ENCODE data around the gene SULT1C4. TPM values are rescaled to one million over a fixed set of nuclear protein-coding genes. Genes with fewer than 3 reads are reported as not detected.
A peak's percentile ranks its signal among the peaks of the same experiment; 100 is the strongest.

The SULT1C4 gene
- total RNA-seq, 2 experiments from 2014 or later, result not detected

DNA sequence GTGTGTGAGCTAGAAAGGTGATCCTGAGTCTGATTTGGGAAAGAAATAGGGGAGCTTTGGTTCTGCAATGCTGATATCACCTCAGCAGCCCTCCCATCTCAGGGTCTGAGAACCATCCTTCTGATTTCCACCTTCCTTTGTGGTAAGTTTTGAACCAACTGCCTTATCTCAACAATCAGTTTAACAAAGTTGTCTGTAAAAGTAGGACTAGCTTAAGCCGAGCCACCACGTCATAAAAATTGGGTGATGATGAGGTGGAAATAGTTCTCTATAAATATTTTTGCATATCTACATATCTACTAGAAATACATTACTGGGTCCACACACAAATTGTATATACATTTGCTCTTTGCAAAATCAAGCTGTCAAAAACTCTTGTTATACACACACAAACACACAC lies 1.1 kb downstream of the SULT1C4 start:
- DNase-seq (ENCODE audit: low spot score), result no peak
- H3K9me3 ChIP-seq (ENCODE audit: low read length), result no peaks in the 10 kb centered on the region
- no peaks in the 10 kb centered on the region for H3K9me2 ChIP-seq (ENCODE audit: insufficient read depth, low read length)
- POLR2A ChIA-PET, result no interaction called here
- no peak overlapping the region for H3K27ac ChIP-seq (ENCODE audit: low read depth, low read length, poor library complexity, severe bottlenecking)
- intact Hi-C loops (cut with micrococcal nuclease; ENCODE audit: unreplicated experiment), result no loop called here
- no peaks in the 10 kb centered on the region for H3K36me3 ChIP-seq (ENCODE audit: insufficient read depth, low read length)
- no peak overlapping the region for H3K4me2 ChIP-seq (ENCODE audit: low read length)
- no peaks in the 10 kb centered on the region for H3K79me2 ChIP-seq (ENCODE audit: insufficient read depth, low read depth, low read length)
- TF ChIP-seq, protein P1, sequence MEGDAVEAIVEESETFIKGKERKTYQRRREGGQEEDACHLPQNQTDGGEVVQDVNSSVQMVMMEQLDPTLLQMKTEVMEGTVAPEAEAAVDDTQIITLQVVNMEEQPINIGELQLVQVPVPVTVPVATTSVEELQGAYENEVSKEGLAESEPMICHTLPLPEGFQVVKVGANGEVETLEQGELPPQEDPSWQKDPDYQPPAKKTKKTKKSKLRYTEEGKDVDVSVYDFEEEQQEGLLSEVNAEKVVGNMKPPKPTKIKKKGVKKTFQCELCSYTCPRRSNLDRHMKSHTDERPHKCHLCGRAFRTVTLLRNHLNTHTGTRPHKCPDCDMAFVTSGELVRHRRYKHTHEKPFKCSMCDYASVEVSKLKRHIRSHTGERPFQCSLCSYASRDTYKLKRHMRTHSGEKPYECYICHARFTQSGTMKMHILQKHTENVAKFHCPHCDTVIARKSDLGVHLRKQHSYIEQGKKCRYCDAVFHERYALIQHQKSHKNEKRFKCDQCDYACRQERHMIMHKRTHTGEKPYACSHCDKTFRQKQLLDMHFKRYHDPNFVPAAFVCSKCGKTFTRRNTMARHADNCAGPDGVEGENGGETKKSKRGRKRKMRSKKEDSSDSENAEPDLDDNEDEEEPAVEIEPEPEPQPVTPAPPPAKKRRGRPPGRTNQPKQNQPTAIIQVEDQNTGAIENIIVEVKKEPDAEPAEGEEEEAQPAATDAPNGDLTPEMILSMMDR (conservative IDR thresholded peaks at IDR 0.05; ENCODE audit: low read length), result no peak
- TF ChIP-seq EZH2phosphoT487 (IDR thresholded peaks at IDR 0.05; ENCODE audit: borderline replicate concordance, low read depth, low read length), result no peak
- no peak overlapping the region for H3K4me3 ChIP-seq (ENCODE audit: low read depth, low read length, poor library complexity, severe bottlenecking)
- H2AFZ ChIP-seq (ENCODE audit: low read length), result no peak overlapping the region
- BruUV-seq (replicated peaks), result no TSS peak
- CTCF ChIA-PET (ENCODE audit: unreplicated experiment), result no interaction called here
- H4K20me1 ChIP-seq (ENCODE audit: insufficient read depth, low read length), result no peaks in the 10 kb centered on the region
- peaks cover 3% of the 10 kb centered on the region for H3K4me1 ChIP-seq (ENCODE audit: insufficient read depth, low read length, poor library complexity, severe bottlenecking)

DNA sequence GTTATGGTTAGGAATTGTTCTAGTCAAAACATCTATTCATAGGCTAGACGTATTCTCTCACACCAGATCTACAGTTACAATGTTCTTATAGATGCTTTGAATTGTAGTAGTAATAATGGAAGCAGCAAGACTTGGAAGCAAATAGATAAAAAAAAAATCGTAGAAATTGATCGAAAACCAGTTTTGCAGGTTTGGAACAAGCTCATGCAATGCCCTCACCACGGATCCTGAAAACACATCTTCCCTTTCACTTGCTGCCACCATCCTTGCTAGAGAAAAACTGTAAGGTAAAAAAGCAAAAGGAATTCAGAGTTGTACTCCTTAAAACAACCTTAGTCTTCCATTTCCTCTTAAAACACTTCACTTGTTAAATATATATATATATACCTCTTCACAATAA lies 4.4 kb downstream of the SULT1C4 start:
- H3K4me3 ChIP-seq (ENCODE audit: low read depth, low read length, poor library complexity, severe bottlenecking), result no peak overlapping the region
- DNase-seq (ENCODE audit: low spot score), result no peak
- H2AFZ ChIP-seq (ENCODE audit: low read length), result no peak overlapping the region
- no peak overlapping the region for H3K27ac ChIP-seq (ENCODE audit: low read depth, low read length, poor library complexity, severe bottlenecking)
- H4K20me1 ChIP-seq (ENCODE audit: insufficient read depth, low read length), result no peaks in the 10 kb centered on the region
- TF ChIP-seq EZH2phosphoT487 (IDR thresholded peaks at IDR 0.05; ENCODE audit: borderline replicate concordance, low read depth, low read length), result no peak
- TF ChIP-seq, protein P1 (conservative IDR thresholded peaks at IDR 0.05; ENCODE audit: low read length), result no peak
- peaks cover 3% of the 10 kb centered on the region for H3K4me1 ChIP-seq (ENCODE audit: insufficient read depth, low read length, poor library complexity, severe bottlenecking)
- CTCF ChIA-PET (ENCODE audit: unreplicated experiment), result no interaction called here
- intact Hi-C loops (cut with micrococcal nuclease; ENCODE audit: unreplicated experiment), result no loop called here
- H3K36me3 ChIP-seq (ENCODE audit: insufficient read depth, low read length), result no peaks in the 10 kb centered on the region
- BruUV-seq (replicated peaks), result no TSS peak
- H3K9me3 ChIP-seq (ENCODE audit: low read length), result no peaks in the 10 kb centered on the region
- POLR2A ChIA-PET, result interaction anchor here (0.7 to 1.4 kb wide), 2 partner anchors 12 to 54 kb away, joined by 3 to 4 read pairs; no protein-coding TSS in a partner anchor
- no peak overlapping the region for H3K4me2 ChIP-seq (ENCODE audit: low read length)
- H3K9me2 ChIP-seq (ENCODE audit: insufficient read depth, low read length), result no peaks in the 10 kb centered on the region
- H3K79me2 ChIP-seq (ENCODE audit: insufficient read depth, low read depth, low read length), result no peaks in the 10 kb centered on the region

DNA sequence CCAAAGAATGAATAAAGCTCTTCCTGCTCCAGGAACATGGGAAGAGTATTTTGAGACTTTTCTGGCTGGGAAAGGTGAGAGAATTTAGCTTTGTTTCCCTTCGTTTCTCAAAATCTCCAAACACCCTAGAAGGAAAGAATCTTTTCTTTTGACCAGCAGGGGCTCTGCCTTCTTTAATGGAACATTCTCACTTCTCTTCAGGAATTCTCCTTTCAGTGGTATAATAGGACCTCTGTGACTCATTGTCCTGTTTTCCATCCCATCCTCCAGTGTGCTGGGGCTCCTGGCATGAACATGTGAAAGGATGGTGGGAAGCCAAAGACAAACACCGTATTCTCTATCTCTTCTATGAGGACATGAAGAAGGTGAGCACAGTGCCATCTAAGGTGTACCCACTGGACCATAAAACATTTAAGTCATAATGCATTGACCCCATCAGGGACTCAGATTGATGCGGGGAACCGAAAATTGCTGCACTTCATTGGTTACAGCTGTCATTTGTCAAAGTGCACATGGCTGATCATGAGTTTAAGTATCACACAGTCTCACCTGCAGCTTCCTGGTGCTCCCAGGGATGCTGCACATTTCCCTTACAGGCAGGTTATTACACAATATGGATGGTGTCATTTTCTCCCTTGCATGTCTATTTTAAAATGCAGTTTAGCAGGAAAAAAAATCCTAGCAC lies 5.5 kb downstream of the SULT1C4 start:
- Histone ChIP-seq H3K4me1 (ENCODE audit: insufficient read depth, low read length, poor library complexity, severe bottlenecking) (peaks cover 3% of the 10 kb centered on the region), H3K9me3 (ENCODE audit: low read length) (no peaks in the 10 kb centered on the region), H3K79me2 (ENCODE audit: insufficient read depth, low read depth, low read length) (no peaks in the 10 kb centered on the region), H3K36me3 (ENCODE audit: insufficient read depth, low read length) (no peaks in the 10 kb centered on the region), H3K9me2 (ENCODE audit: insufficient read depth, low read length) (no peaks in the 10 kb centered on the region), H3K4me3 (ENCODE audit: low read depth, low read length, poor library complexity, severe bottlenecking) (no peak overlapping the region), H3K4me2 (ENCODE audit: low read length) (no peak overlapping the region), H3K27ac (ENCODE audit: low read depth, low read length, poor library complexity, severe bottlenecking) (no peak overlapping the region), H2AFZ (ENCODE audit: low read length) (no peak overlapping the region), H4K20me1 (ENCODE audit: insufficient read depth, low read length) (no peaks in the 10 kb centered on the region)
- ChIA-PET POLR2A (interaction anchor here (1.5 kb wide), 1 partner anchor 9 kb away, joined by 3 read pairs; no protein-coding TSS in a partner anchor), CTCF (ENCODE audit: unreplicated experiment) (no interaction called here)
- TF ChIP-seq, protein P1 (conservative IDR thresholded peaks at IDR 0.05; ENCODE audit: low read length), result 0 out of 2 replicates have a peak, but pooled peaks have one; percentile 9
- no peak for TF ChIP-seq EZH2phosphoT487 (IDR thresholded peaks at IDR 0.05; ENCODE audit: borderline replicate concordance, low read depth, low read length)
- BruUV-seq (replicated peaks), result no TSS peak
- intact Hi-C loops (cut with micrococcal nuclease; ENCODE audit: unreplicated experiment), result no loop called here
- peak; percentile 2 for DNase-seq (ENCODE audit: low spot score)
